Gastroesophageal sphincter (tissue), 4 donors: ENCODE data around the gene CAPZB. TPM values are rescaled to one million over a fixed set of nuclear protein-coding genes. Genes with fewer than 3 reads are reported as not detected.

Experiments
- ATAC-seq: fragments of 150-250 bp; one replicate; pipeline ENCODE4 v1.9.1; 2016; ENCODE audit warnings: mild to moderate bottlenecking, moderate library complexity
- H3K27ac ChIP-seq, 4 donors: fragments of 200-600 bp; sonication (generic) in 3 of 4; 1 replicate in 3 of 4; 2 replicates in 1 of 4; pipeline ENCODE4 v1.5.1; 2016 to 2019
- H3K27me3 ChIP-seq: fragments of 200-600 bp; sonication (generic); one replicate; pipeline ENCODE4 v1.5.1; 2019
- H3K36me3 ChIP-seq, 2 donors: fragments of 200-600 bp; sonication (generic); one replicate each; pipeline ENCODE4 v1.5.1; 2019; ENCODE audit warnings: control low read depth in 1 of 2
- H3K4me1 ChIP-seq, 3 donors: fragments of 200-600 bp; sonication (generic); 1 replicate in 2 of 3; 2 replicates in 1 of 3; pipeline ENCODE4 v1.5.1; 2016 to 2019; ENCODE audit warnings: control low read depth in 2 of 3
- H3K4me3 ChIP-seq, 2 donors: fragments of 200-600 bp; sonication (generic); one replicate each; pipeline ENCODE4 v1.5.1; 2019; ENCODE audit warnings: mild to moderate bottlenecking in 1 of 2, moderate library complexity in 1 of 2
- H3K9me3 ChIP-seq, 3 donors: fragments of 200-600 bp; sonication (generic); one replicate each; pipeline ENCODE4 v1.5.1; 2017 to 2019; ENCODE audit warnings: control low read depth in 2 of 3
- CTCF ChIP-seq, 4 experiments: fragments of 200-600 bp in 2 of 4; fragments of 450-650 bp in 2 of 4; sonication (generic) in 1 of 4; IDR thresholded peaks; one replicate each; pipeline ENCODE4 v1.5.1; 2017 to 2019; ENCODE audit warnings: antibody characterized with exemption in 4 of 4, mild to moderate bottlenecking in 2 of 4, moderate library complexity in 2 of 4
- EP300 ChIP-seq: sonication (generic); formaldehyde crosslinking; IDR thresholded peaks from one replicate; pipeline ENCODE4 v1.6.1; 2017; ENCODE audit warnings: antibody characterized with exemption, mild to moderate bottlenecking
- POLR2A ChIP-seq, 2 donors: fragments of 450-650 bp; IDR thresholded peaks; one replicate each; pipeline ENCODE4 v1.6.1; 2017; ENCODE audit warnings: antibody characterized with exemption in 2 of 2, mild to moderate bottlenecking in 2 of 2, moderate library complexity in 1 of 2
- POLR2AphosphoS5 ChIP-seq: sonication (generic); formaldehyde crosslinking; IDR thresholded peaks from one replicate; pipeline ENCODE4 v1.6.1; 2017; ENCODE audit warnings: antibody characterized with exemption
- WGBS, 2 donors: methylation state at CpG; one replicate each; pipeline ENCODE4 v1.1.5; 2018; ENCODE audit warnings: low coverage in 1 of 2; 5-methylcytosine and 5-hydroxymethylcytosine counted together
- total RNA-seq, 4 donors: library from RNA; depleted of rRNA; stranded (reverse); fragments of >200 nt; gene quantifications; one replicate each; pipeline ENCODE4 v1.1.0, GENCODE V29; 2016

CAPZB gene
- total RNA-seq, 4 donors from 2014 or later = 160 to 288 (median 184) TPM

DNA sequence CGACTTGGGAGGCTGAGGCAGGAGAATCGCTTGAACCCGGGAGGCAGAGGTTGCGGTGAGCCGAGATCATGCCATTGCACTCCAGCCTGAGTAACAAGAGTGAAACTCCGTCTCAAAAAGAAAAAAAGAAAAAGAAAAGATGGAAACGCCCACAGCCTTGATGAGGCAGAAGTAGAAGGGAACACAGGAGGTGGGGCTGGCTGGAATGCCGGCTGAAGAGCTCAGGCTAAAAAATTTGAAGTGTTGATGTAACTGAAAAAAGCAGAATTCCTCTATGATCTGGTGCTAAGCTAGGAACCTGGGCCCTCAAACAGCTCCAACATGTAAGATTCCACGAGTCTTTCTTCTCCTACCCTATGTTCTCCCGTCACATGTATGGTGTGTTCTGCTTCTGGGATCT lies 119.6 kb downstream of the CAPZB start:
- H3K9me3 ChIP-seq = no peaks in the 10 kb centered on the region
- H3K4me1 ChIP-seq = peaks cover 0 to 100% (median 17%) of the 10 kb centered on the region in 3 donors
- H3K36me3 ChIP-seq = peaks cover 0 to 23% of the 10 kb centered on the region in 2 donors
- peak overlapping the region in 3 of 4 donors; percentile 62 to 67 (median 64) for H3K27ac ChIP-seq
- ATAC-seq = peak; percentile 54
- no peak overlapping the region for H3K4me3 ChIP-seq
- H3K27me3 ChIP-seq = no peaks in the 10 kb centered on the region
- no peak for TF ChIP-seq EP300
- TF ChIP-seq POLR2AphosphoS5 = no peak
- no peak for TF ChIP-seq POLR2A (IDR thresholded peaks at IDR 0.05)
- TF ChIP-seq CTCF (IDR thresholded peaks at IDR 0.05) = no peak
- 61 to 70% methylated on average over 4 to 9 of the region's 10 CpGs for WGBS, 2 donors

DNA sequence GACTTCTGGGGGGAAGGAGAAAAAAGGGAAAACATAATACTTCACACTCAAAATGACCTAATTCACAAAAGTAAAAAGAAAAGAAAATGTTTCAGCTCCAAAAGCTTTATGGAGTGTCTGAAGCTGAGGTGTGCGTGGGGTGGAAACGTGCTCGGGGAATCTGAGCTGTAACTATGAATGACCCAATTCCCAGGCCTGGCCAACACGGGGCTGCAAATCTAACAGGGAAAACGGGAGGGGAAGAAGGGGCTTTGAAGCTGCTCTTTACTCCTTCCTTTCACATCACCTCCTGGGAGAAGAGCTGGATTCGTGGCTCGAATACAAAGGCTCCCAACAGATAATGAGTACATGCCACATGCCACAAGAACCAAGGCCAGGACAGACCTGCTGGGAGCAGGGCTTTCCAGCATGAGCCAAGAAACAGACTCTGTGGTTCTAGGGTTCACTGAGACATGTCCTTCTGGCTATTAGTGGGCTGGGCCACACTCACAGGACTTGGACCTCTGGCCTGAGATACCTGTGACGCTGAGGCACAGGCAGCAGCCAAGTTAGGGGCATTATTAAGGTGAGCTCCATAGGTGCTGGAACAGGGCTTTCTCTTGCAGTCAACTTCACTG lies 121.7 kb downstream of the CAPZB start:
- H3K4me1 ChIP-seq = peaks cover 0 to 96% (median 16%) of the 10 kb centered on the region in 3 donors

GRCh38 chr1:19361611-19362147 lies 123.7 kb downstream of the CAPZB start:
- TF ChIP-seq CTCF (IDR thresholded peaks at IDR 0.05) (no peak), EP300 (no peak), POLR2AphosphoS5 (no peak)
- no peaks in the 10 kb centered on the region for H3K27me3 ChIP-seq
- no peak for ATAC-seq
- no peak overlapping the region for H3K4me3 ChIP-seq
- no peaks in the 10 kb centered on the region for H3K9me3 ChIP-seq
- peaks cover 0 to 38% of the 10 kb centered on the region in 2 donors for H3K36me3 ChIP-seq
- WGBS, 2 donors = 64 to 80% methylated on average over 6 to 8 of the region's 8 CpGs
- H3K4me1 ChIP-seq = peaks cover 0 to 76% (median 13%) of the 10 kb centered on the region in 3 donors
- H3K27ac ChIP-seq = peak overlapping the region in 2 of 4 donors; percentile 29 to 62

More for the DNA sequence above, 121.7 kb downstream of the CAPZB start:
- TF ChIP-seq POLR2AphosphoS5 (no peak), POLR2A (IDR thresholded peaks at IDR 0.05) (no peak), EP300 (no peak), CTCF (IDR thresholded peaks at IDR 0.05) (no peak)
- Histone ChIP-seq H3K4me3 (no peak overlapping the region), H3K9me3 (no peaks in the 10 kb centered on the region), H3K36me3 (peaks cover 0 to 26% of the 10 kb centered on the region in 2 donors), H3K27ac (peak overlapping the region in 3 of 4 donors; percentile 59 to 64 (median 62)), H3K27me3 (no peaks in the 10 kb centered on the region)
- no peak for ATAC-seq
- WGBS, 2 donors = 50 to 65% methylated on average over 5 to 7 of the region's 8 CpGs

DNA sequence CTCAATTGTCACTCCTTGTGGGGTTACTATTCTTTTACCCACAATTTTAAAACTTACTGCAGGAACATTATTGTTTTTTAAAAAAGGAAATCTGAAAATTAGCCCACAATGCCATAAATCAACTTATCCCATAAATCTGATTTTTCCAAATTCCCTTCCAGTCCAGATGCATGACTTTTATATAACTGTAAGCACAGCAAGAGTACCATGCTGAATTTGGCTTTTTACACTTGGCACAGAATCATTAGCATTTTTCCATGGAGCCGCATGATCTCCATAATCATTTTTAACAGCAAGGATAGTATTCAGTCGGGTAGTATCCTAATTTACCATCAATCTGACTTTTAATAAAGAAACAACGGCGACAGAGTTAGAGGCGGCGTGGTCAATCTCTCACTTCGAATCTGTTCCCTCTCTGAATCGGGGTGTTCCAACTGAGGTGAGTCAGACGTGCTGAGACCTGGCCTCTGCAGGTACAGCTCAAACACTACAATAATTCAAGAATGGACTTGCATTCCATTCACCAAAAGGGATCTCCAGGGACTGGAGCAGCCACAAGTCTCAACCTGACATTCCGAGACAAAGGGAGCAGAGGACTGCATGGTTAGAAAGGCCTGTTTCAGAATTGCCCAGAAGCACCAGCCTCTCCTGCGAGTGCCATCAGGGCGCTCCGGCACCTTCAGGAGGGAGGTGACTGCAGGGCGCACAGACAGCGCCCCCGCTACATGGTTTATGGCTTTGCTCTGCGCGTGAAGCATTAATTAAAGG lies 124.3 kb downstream of the CAPZB start:
- no peak for ATAC-seq
- no peak overlapping the region for H3K4me3 ChIP-seq
- no peaks in the 10 kb centered on the region for H3K27me3 ChIP-seq
- peaks cover 0 to 69% (median 13%) of the 10 kb centered on the region in 3 donors for H3K4me1 ChIP-seq
- TF ChIP-seq POLR2AphosphoS5 = no peak
- TF ChIP-seq CTCF (IDR thresholded peaks at IDR 0.05) = no peak
- TF ChIP-seq EP300 = no peak
- no peak for TF ChIP-seq POLR2A (IDR thresholded peaks at IDR 0.05)
- no peaks in the 10 kb centered on the region for H3K9me3 ChIP-seq
- WGBS, 2 donors = 70 to 77% methylated on average over 9 to 12 of the region's 18 CpGs
- peak overlapping the region in 2 of 4 donors; percentile 29 to 30 for H3K27ac ChIP-seq
- H3K36me3 ChIP-seq = peaks cover 0 to 45% of the 10 kb centered on the region in 2 donors
